Spleen (tissue), 11 donors: ENCODE measurements around the gene SUPT6H. TPM values are rescaled to one million over a fixed set of nuclear protein-coding genes. Genes with fewer than 3 reads are reported as not detected.

Experiments used
- DNase-seq: peaks from one replicate; pipeline ENCODE4 v3.0.0-alpha.2; 2020
- H3K27ac ChIP-seq, 8 donors: fragments of 200-600 bp; sonication (generic) in 7 of 8; 1 replicate in 4 of 8; 2 replicates in 4 of 8; pipeline versions ENCODE4 v1.5.0 to v1.8.0; 2016 to 2021; ENCODE audit warnings: inconsistent platforms in 4 of 8, mild to moderate bottlenecking in 4 of 8, moderate library complexity in 1 of 8
- H3K27me3 ChIP-seq, 7 donors: fragments of 200-600 bp; sonication (generic) in 6 of 7; replicated peaks in 1 of 7; 1 replicate in 4 of 7; 2 replicates in 3 of 7; pipeline versions ENCODE4 v1.5.0 to v1.8.0; 2016 to 2021; ENCODE audit warnings: inconsistent platforms in 3 of 7, mild to moderate bottlenecking in 1 of 7
- H3K36me3 ChIP-seq, 6 donors: fragments of 200-600 bp; sonication (generic) in 5 of 6; 1 replicate in 4 of 6; 2 replicates in 2 of 6; pipeline versions ENCODE4 v1.5.0 to v1.8.0; 2016 to 2021; ENCODE audit warnings: inconsistent platforms in 2 of 6
- H3K4me1 ChIP-seq, 6 donors: fragments of 200-600 bp; sonication (generic) in 5 of 6; 1 replicate in 3 of 6; 2 replicates in 3 of 6; pipeline versions ENCODE4 v1.5.0 to v1.8.0; 2016 to 2021; ENCODE audit warnings: inconsistent platforms in 3 of 6
- H3K4me3 ChIP-seq, 8 donors: fragments of 200-600 bp; sonication (generic) in 7 of 8; 1 replicate in 4 of 8; 2 replicates in 4 of 8; pipeline versions ENCODE4 v1.5.0 to v1.8.0; 2016 to 2021; ENCODE audit warnings: inconsistent platforms in 4 of 8, mild to moderate bottlenecking in 4 of 8, moderate library complexity in 2 of 8
- H3K9me3 ChIP-seq, 8 donors: fragments of 200-600 bp; sonication (generic) in 7 of 8; 1 replicate in 4 of 8; 2 replicates in 4 of 8; pipeline versions ENCODE4 v1.5.0 to v1.8.0; 2016 to 2021; ENCODE audit warnings: inconsistent platforms in 4 of 8
- CTCF ChIP-seq, 11 experiments: fragments of 200-600 bp in 7 of 11; fragments of 450-650 bp in 4 of 11; sonication (generic) in 4 of 11; IDR thresholded peaks in 8 of 11; conservative IDR thresholded peaks in 3 of 11; 1 replicate in 7 of 11; 2 replicates in 4 of 11; pipeline versions ENCODE4 v1.4.0 to v1.8.0; 2016 to 2021; ENCODE audit warnings: antibody characterized with exemption in 11 of 11, inconsistent platforms in 4 of 11, mild to moderate bottlenecking in 1 of 11
- POLR2A ChIP-seq, 3 donors: fragments of 450-650 bp; IDR thresholded peaks; one replicate each; pipeline ENCODE4 v1.5.1; 2017; ENCODE audit warnings: antibody characterized with exemption in 3 of 3, mild to moderate bottlenecking in 1 of 3
- POLR2AphosphoS5 ChIP-seq, 3 donors: sonication (generic); formaldehyde crosslinking; IDR thresholded peaks; one replicate each; pipeline ENCODE4 v1.5.1; 2017; ENCODE audit warnings: antibody characterized with exemption in 3 of 3
- WGBS, 5 donors: extraction: QIAGEN DNeasy Blood & Tissue Kit in 3 of 5; methylation state at CpG; one replicate each; pipeline versions ENCODE4 v1.1.5 to v1.1.7; 2013 to 2018; 5-methylcytosine and 5-hydroxymethylcytosine counted together
- intact Hi-C: fragments of 100-400 bp; cut with DNase I; formaldehyde crosslinking; loops from one replicate; pipeline ENCODE4 v1.15.0; 2023; ENCODE audit warnings: low total_unique reads
- polyA plus RNA-seq, 3 donors: library from polyadenylated mRNA; stranded (reverse); fragments of 200-250 nt; gene quantifications; one replicate each; pipeline ENCODE4 v1.2.1, GENCODE V29; 2013
- total RNA-seq, 7 donors: library from RNA; depleted of rRNA in 3 of 7; stranded (reverse); fragments of >200 nt in 3 of 7; fragmentation: NEBNext Ultra II Directional in 4 of 7; extraction: Animal tissue kit (Norgen Biotek cat#: 25700) in 4 of 7; gene quantifications; one replicate each; pipeline versions ENCODE4 v1.1.0 to v1.2.1, GENCODE V29; 2016 to 2021
- donor health status: healthy with polysubstance abuse.
- donor health status: DM: no; HTN: no; CAD: no; lungs with moderate emphysema.
- donor health status: DM: no; HTN: no; CAD: no.
- donor health status: Bipolar disorder and iron deficiency.
- donor health status: healthy.
- donor health status: DM: no; HTN: no; CAD: no.
- donor health status: DM: yes; HTN: yes; CAD: no.

The SUPT6H gene
- total and polyA plus RNA-seq, 10 donors: 11.6 to 91.2 (median 71.9) TPM

GRCh38 chr17:28700830-28701492 is 39.0 kb downstream of the SUPT6H start:
- Histone ChIP-seq H3K27ac (no peak overlapping the region), H3K4me1 (no peaks in the 10 kb centered on the region), H3K9me3 (no peaks in the 10 kb centered on the region), H3K27me3 (no peaks in the 10 kb centered on the region), H3K4me3 (no peak overlapping the region), H3K36me3 (peaks cover 25 to 99% (median 89%) of the 10 kb centered on the region in 6 donors)
- no peak for TF ChIP-seq POLR2A (IDR thresholded peaks at IDR 0.05)
- no peak for TF ChIP-seq POLR2AphosphoS5 (IDR thresholded peaks at IDR 0.05)
- no peak for TF ChIP-seq CTCF (IDR thresholded peaks at IDR 0.05 in 8 of 11, conservative IDR thresholded peaks at IDR 0.05 in 3 of 11)
- intact Hi-C loops: no loop called here
- no peak for DNase-seq
- WGBS, 5 donors: 93 to 98% (median 95%) methylated on average over 10 of the region's 10 CpGs

- peaks cover 20 to 93% (median 76%) of the 10 kb centered on the region in 6 donors for H3K36me3 ChIP-seq
- WGBS, 5 donors: 80 to 89% (median 82%) methylated on average over 10 of the region's 10 CpGs
- H3K9me3 ChIP-seq: no peaks in the 10 kb centered on the region
- H3K27me3 ChIP-seq: no peaks in the 10 kb centered on the region
- TF ChIP-seq POLR2A (IDR thresholded peaks at IDR 0.05) (no peak), POLR2AphosphoS5 (IDR thresholded peaks at IDR 0.05) (no peak), CTCF (IDR thresholded peaks at IDR 0.05 in 8 of 11, conservative IDR thresholded peaks at IDR 0.05 in 3 of 11) (no peak)
- H3K4me1 ChIP-seq: no peaks in the 10 kb centered on the region
- H3K27ac ChIP-seq: no peak overlapping the region
- DNase-seq: no peak
- no peak overlapping the region for H3K4me3 ChIP-seq
- intact Hi-C loops: no loop called here
Measured at GRCh38 chr17:28702026-28702751, 40.2 kb downstream of the SUPT6H start.

- H3K9me3 ChIP-seq: no peaks in the 10 kb centered on the region
- H3K27me3 ChIP-seq: no peaks in the 10 kb centered on the region
- TF ChIP-seq POLR2AphosphoS5 (IDR thresholded peaks at IDR 0.05) (no peak), POLR2A (IDR thresholded peaks at IDR 0.05) (no peak), CTCF (IDR thresholded peaks at IDR 0.05 in 8 of 11, conservative IDR thresholded peaks at IDR 0.05 in 3 of 11) (no peak)
- WGBS, 5 donors: 77 to 92% (median 82%) methylated on average over 3 of the region's 3 CpGs
- peaks cover 14 to 87% (median 71%) of the 10 kb centered on the region in 6 donors for H3K36me3 ChIP-seq
- no peak overlapping the region for H3K4me3 ChIP-seq
- intact Hi-C loops: no loop called here
- H3K4me1 ChIP-seq: no peaks in the 10 kb centered on the region
- no peak overlapping the region for H3K27ac ChIP-seq
- DNase-seq: no peak
Measured at GRCh38 chr17:28702752-28703150, 40.7 kb downstream of the SUPT6H start.

- peaks cover 9 to 78% (median 62%) of the 10 kb centered on the region in 6 donors for H3K36me3 ChIP-seq
- no peaks in the 10 kb centered on the region for H3K4me1 ChIP-seq
- 84 to 93% (median 88%) methylated on average over 16 of the region's 16 CpGs for WGBS, 5 donors
- no peaks in the 10 kb centered on the region for H3K9me3 ChIP-seq
- no peak for TF ChIP-seq POLR2AphosphoS5 (IDR thresholded peaks at IDR 0.05)
- TF ChIP-seq POLR2A (IDR thresholded peaks at IDR 0.05): no peak
- no peak for TF ChIP-seq CTCF (IDR thresholded peaks at IDR 0.05 in 8 of 11, conservative IDR thresholded peaks at IDR 0.05 in 3 of 11)
- no peak for DNase-seq
- intact Hi-C loops: no loop called here
- H3K4me3 ChIP-seq: no peak overlapping the region
- no peak overlapping the region for H3K27ac ChIP-seq
- no peaks in the 10 kb centered on the region for H3K27me3 ChIP-seq
Measured at GRCh38 chr17:28703552-28704218, 41.7 kb downstream of the SUPT6H start.
